Measurements from ENCODE around the gene SLC12A3.

- TF ChIP-seq CTCF (IDR thresholded peaks at IDR 0.05; ENCODE audit: insufficient read depth, low read length, poor library complexity, severe bottlenecking), result no peak
- TF ChIP-seq EZH2phosphoT487 (conservative IDR thresholded peaks at IDR 0.05; ENCODE audit: low read length), result no peak
Measured at GRCh38 chr16:56943761-56944375, 78.9 kb downstream of the SLC12A3 start.

Data from SU-DHL-6 (cell line).